Stimulated activated CD4-positive, alpha-beta T cell treated with anti-CD3 and anti-CD28 coated beads, Interleukin-15, amount 100 ng/mL, for 24 hours (primary cell): ENCODE measurements around the gene SGTB.
A peak's percentile ranks its signal among the peaks of the same experiment; 100 is the strongest.
"Not testable (repeated sequence)": the region's sequence is repeated elsewhere in the genome, so short reads cannot be mapped to it uniquely, and the experiment has no call there.

Experiments
- DNase-seq: peaks from one replicate; pipeline ENCODE4 v3.0.0-alpha.2; 2020

SGTB gene

DNA sequence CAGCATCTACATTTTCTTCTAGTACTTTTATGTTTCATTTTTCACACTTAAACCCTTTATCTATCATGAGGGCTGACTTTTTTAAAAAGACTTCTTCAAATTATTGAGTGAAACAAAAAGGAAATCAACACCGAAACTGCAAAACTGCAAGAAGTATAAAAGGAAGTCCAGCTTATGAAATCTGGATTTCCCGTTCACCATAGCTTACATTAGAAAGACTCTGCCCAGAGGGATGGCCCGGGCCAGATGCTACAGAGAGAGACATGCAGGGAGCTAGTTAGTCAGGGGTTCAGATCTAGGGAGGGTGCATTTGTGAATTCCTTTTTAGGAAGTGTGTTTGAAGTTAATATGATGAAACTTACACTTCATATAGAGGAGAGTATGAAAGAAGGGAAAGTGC is 10.1 kb upstream of the SGTB start:
- DNase-seq = not testable (repeated sequence)

DNA sequence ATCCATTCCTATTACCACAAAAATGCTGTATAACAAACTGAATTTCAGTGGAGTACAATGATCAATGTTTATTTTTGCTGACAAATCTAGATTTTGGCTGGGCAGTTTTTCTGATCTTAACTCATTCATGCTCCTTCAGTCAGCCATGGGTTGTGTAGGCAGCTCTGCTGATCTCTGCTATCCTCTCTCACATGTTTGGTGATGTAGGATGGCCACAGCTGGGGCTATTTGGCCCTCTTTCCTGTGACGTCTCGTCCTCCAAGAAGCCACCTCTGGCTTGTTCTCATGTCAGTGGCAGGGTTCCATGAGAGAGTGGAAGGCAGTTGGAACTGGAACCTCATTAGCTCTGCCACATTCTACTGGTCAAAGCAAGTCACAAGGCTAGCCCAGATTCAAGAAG is 9.0 kb upstream of the SGTB start:
- DNase-seq = no peak

DNA sequence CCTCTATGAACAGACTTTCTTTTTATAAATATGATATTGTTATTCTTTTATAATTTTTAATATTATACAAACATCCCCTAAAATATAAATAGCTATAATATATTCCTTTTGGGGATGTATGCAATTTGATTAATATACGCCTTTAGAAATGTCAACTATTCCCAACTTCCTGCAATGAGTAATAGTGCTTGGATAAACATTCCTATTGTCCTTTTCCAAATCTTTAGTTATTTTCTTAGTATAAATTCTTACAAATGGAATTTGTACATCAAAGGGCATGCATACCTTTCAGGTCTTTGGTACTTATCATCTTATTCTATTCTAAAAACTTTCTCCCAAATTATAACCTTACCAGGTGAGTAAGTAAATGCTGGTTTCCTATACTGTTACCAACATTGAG is 6.3 kb upstream of the SGTB start:
- no peak for DNase-seq

DNA sequence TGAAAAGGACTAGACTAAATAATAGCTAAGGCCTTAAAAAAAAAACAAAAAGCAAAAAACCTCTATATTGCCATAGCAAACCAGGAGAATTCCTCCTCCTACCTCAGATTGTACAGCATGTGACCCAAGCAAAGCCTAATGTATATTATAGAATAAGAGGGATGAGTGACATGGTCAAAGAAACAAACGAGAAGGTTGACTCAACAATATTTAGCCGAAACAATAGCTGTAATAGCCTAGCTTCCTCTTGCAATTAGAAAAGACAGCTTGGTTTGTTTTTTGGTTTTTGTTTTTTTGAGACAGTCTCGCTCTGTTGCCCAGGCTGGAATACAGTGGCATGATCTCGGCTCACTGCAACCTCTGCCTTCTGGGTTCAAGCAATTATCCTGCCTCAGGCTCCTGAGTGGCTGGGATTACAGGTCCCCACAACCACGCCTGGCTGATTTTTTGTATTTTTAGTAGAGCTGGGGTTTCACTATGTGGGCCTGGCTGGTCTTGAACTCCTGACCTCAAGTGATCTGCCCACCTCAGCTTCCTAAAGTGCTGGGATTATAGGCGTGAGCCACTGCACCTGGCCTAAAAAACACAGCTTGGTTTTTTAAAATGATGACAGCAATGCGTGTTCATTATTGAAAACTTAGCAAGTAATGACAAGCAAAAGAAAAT is 5.7 kb upstream of the SGTB start:
- DNase-seq = no peak

DNA sequence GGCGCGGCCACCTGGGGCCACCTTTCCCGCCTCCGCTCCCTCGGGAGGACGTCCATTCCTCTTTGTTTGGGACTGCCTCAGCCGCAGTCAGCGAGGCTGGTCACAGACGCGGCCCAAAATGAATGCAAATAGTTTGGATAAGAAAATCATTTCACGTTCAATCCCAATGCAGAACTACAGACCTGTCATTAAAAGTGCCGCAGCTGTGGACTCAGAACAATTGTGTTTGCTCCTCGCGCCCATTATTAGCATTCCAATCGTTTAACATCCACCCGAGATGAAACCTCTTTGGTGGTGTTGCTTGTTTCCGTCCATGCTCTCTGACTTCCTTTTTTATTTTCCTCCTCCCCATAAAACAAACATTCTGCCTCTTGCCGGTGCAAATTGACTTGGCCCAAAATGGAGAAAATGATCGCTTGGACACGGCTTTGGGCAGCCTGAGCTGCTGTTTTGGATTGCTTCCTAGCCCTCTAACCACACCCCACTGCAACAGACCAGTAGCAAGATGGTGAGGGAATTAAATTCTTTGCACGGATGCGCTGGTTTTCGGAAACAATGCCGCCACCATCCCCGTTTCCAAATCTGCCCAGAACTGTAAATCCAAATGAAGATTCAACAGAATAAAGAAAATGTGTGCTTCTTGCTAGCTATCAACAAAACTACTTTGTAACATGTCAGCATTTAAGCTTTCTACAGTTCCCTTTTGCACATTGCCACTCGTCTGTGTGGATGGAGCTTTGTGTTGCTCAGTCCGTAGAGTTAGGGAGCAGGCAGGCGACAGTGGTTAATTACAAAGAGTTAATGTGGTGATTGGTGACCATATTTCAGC is 880 bp upstream of the SGTB start:
- DNase-seq = peak; percentile 15

DNA sequence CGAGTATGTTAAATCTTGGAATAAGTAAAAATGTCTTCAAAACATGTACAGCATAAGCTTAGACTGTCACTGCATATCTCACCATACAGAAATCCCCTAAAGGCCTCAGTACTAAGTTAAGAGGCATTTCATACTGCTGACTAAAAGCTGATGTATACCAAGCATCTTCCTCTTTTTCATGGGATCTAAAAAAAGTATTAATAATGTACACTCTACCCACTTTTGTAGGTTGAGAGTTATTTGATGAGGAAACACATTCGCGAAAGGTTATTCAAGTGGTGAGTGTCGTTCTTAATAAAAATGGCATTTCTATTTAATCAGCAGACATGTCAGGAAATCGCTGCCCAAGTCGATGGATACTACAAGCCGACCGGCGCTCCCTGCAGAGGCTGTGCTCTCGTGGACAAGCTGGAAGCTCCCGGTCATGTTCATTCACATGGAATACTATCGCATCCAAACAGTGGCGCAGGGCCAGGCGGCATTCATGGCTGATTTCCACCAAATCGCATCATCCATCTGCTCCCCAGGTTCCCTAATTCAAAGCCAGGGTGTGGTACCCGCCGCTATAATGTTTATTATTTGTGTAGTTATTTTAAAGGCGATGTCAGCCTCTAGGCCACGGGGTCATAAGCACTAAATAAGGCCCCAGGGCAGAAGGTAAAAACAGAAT is 724 bp downstream of the SGTB start:
- DNase-seq = peak; percentile 36

DNA sequence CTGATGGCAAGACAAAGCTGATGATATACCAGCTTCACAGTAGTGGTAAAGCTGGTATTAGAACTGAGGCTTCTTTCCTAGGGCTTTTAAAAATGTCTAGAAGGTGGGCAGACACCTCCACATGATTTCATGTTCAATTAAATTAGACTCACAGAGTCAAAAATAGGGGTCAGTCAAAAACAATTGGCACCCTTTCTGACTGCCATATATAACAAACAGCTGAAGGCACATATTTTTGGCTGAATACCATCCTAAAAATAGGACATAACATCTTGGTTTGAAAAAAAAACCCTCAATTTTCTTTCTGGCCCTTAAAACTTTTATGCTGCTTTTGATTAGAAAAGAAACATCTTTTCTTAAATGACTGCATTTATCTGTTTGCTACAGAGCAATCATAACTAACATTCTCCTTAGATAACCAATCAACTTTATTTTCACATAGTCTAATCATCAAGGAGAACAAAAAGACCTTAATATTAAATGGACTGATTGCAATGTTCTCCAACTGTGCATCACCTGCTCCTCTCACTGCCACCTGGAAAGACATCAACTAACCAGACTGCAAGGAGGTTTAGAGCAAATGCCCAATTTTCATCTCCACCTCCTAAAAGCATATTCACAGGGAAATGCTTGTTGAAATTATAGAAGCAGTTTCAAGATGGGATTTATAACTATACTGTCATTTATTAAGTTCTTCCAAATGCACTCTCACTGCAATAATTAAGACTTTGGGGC is 3.2 kb downstream of the SGTB start:
- no peak for DNase-seq

DNA sequence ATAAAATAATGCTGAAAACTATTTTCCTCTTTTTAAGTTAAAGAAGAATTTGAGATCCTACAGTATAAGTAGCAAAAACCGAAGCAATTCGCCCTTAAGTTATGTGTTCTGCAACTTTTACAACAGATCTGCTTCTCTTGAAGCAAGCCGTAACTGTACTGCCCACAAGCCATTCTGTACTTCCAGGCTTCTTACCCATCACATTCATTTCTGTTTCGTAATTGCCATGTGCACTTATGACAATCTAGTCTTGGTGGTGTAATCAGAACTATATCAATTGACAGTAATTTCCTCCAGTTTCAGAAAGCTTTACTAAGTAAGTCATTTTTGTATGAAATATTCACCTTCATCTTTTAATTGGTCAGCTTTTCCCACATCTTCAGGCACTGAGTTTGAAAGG is 13.8 kb downstream of the SGTB start:
- DNase-seq = no peak

DNA sequence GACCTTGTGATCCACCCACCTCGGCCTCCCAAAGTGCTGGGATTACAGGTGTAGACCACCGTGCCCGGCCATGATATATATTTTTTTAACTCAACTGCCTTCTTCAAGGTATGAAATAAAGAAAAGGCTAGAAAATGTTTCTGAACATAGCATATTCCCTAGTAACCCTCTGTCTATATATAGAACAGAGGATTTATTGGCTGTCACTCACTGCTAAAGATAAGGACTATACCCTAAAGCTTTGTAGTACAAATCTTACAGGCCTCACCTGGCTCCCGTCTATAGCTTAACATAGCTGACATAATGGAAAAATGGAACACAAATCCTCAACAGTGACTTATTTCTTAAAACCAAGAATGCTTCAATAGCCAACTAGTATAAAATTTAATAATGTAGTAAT is 14.2 kb downstream of the SGTB start:
- no peak for DNase-seq

DNA sequence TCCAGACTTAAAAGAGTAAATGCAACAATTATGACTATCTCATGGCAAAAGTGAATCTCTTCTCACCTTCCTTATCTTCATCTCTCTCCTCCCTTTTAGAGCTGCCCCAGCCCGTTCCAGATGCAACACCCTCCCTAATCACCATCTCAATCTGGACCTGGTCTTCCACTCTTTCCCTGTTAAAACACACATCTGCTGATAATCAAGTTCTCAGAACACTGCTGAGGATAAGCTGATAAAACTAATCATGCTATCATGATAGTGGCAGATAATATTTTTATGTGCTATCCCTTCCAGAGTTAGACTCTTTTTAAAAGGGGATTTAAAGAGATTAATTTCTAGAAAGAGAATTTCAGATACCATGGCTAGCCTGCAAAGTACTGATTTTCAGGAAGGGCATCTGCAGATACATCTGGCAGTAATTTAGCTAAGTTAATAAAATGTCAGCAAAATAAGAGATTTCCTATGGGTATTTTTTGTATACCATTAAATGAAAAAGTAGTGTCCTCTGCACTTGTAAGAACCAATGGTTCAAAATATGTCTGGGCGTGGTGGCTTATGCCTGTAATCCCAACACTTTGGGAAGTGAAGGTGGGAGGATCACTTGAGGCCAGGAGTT is 17.2 kb downstream of the SGTB start:
- DNase-seq = no peak

DNA sequence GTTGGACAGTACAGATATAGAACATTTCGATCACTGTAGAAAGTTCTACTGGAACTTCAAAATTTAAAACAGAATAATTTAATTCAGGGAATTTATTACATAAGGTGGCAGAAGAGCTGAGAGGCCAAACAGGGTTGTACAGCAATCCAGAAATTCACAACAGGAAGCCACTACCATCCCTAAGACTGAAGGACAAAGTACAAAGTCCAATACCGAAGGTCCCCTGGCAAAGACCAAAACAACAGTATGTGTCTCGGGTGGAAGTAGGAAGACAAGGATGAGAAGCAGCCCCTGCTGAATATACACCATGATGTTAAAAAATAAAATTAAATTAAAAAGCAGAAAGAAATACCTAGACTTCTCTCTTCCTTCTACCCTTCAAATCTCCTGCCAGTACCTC is 19.9 kb downstream of the SGTB start:
- no peak for DNase-seq

DNA sequence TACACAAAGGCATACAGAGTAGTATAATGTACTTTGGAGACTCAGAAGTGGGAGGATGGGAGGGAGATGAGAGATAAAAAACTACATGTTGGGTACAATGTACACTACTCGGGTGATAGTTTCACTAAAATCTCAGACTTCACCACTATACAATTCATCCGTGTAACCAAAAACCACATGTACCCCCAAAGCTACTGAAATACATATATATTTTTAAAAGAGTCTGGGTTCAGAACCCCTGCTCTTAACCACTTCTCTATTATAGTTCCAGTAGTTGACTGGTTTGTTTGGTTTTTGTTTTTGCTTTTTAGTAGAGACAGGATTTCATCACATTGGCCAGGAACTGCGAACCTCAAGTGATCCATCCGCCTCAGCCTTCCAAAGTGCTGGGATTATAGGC is 22.6 kb downstream of the SGTB start:
- DNase-seq = no peak

DNA sequence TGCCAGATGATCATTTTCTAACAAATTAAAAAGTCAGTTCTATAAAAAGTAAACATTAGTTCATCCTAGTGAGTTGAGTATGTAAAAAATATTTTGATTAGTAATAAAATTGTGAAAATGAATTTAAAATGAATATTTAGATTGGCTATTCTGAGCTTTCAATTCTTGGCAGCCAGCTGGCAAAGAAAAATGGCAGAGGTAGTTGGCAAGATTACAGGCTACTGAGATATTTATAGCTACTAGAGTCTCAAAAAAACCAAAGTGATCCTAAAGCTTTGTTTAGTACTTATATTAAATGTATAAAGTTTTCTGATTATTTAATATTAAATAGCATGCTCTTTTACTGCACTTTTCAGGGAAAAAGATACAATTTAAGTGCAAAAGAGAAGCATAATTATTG is 25.0 kb downstream of the SGTB start:
- no peak for DNase-seq

DNA sequence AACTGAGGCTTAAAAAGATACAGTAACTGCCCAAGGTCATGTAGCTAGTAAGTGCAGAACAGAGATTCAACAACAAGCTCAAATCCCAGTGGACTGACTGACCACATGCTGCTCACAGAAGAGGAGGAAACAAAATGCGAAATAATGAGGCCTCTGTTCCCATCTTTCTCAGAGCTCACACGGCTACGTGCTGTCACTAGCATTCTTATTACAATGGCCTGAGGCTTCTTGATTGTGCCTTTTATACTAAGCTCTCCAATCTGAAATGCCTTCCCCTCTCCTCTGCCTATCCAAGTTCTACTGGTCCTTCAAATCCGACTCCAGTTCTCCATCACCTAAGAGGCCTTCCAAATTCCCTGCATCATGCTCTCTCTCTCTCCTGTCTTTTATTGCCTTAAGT is 26.0 kb downstream of the SGTB start:
- no peak for DNase-seq

DNA sequence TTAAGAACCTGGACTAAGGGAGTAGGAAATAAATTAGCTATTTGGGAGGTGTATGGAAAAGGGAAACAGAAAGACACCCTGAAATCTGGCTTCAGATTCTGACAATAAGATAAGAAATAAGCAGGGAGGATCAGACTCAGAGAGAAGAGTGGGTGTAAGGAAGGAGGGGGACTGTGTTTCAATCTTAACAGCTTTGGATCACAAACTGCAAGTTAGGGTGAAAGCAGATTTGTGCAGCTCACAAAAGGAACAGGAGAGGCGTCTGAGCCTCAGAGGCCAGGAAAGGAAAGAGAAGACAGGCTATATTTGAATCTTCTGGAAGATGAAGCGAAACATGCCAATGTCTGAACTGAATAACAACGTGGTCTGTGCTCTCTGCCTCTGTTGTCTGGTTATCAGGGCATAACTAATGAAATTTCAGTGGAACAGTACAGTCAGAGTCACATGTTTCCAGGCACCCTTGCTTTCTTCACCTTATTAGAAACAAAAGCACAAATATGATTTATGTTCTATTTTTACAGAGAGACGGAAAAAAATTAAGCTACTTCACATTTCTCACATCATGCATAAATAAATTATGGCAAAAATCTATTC is 26.6 kb downstream of the SGTB start:
- DNase-seq = no peak

DNA sequence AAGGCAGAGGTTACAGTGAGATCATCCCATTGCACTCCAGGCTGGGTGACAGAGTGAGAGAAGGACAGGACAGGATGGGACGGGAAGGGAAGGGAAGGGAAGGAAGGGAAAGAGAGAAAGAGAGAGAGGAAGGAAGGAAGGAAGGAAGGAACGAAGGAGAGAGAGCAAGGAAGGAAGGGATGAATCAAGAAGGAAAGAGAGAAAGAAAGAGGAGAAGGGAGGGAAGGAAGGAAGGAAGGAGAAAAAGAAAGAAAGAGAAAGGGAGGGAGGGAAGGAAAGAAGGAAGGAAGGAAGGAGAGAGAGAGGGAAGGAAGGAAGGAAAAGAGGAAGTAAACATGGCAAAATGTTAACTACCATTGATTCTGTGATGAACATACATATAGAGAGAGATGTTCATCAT is 28.8 kb downstream of the SGTB start:
- DNase-seq = no peak

DNA sequence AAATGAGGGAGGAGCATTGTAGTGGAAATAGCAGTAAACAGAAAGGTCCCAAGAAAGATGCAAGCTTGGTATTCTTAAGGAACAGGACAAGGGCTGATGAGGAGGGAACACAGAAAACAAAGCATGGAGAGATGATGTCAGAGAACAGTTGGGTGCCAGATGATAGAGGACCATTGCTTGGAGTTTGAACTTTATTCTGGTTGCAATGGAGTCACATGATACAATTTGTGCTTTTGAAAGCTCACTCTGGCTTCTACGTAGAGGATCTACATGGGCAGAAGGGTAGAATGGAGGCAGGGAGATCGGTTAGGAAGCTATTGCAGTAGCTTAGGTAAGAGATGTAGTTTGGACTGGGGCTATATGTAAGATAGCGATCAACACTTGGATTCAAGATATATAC is 39.8 kb downstream of the SGTB start:
- no peak for DNase-seq

DNA sequence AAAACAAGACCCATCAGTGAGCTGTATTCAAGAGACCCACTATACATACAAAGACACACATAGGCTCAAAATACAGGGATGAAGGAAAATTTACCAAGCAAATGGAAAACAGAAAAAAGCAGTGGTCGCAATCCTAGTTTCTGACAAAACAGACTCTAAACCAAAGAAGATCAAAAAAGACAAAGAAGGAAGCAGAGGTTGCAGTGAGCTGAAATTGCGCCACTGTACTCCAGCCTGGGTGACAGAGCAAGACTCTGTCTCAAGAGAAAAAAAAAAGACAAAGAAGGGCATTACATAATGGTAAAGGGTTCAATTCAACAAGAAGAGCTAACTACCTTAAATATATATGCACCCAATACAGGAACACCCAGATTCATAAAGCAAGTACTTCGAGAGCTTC is 45.9 kb downstream of the SGTB start:
- not testable (repeated sequence) for DNase-seq

DNA sequence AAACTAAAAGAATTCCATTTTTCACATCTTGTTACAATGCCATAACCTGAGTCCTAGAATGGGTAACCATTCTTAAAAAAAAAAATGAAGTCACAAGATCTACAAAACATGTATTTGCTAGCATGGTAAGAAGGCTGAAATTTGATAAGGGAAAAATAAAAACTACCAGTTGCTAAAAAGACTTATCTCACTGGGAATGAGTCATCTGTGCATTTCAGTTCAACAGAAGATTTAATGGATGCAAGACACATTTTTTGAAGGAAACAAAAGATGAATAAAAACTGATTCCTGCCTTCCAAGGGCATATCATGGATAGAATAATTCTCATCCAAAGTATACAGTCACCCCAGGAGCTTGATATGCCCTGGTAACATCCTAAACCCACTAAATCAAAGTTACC is 47.2 kb downstream of the SGTB start:
- DNase-seq = no peak

DNA sequence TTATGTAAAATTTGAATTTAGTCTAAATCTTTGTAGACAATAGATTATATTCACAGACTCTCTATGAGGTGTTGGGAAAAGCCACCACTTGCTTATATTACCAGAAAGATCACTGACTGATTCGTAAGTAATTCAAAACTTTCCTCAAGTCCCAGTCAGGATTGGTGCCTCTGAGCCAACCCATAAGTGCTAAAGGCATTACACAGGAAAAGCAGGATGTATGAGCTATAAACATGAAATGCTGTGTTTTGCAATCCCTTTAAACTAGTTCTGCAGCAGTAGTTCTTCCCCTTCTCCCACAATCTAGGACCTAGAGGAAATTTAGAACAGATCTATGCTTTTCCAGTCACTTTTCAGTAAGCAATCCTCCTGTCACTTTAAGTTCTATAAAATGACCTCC is 49.1 kb downstream of the SGTB start:
- no peak for DNase-seq

DNA sequence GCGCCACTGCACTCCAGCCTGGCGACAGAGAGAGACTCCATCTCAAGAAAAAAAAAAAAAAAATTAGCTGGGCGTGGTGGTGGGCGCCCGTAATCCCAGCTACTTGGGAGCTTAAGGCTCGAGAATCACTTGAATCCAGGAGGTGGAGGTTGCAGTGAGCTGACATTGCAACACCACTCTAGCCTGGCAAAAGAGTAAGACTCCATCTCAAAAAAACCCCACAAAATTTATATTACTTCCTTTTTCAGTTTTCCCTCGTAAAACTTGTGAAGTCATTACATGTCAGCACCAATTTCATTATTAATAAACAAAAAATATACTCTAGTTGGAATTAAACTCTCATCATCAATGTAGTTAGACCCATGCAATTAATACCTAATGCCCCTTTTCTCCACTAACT is 53.2 kb downstream of the SGTB start:
- DNase-seq = no peak

DNA sequence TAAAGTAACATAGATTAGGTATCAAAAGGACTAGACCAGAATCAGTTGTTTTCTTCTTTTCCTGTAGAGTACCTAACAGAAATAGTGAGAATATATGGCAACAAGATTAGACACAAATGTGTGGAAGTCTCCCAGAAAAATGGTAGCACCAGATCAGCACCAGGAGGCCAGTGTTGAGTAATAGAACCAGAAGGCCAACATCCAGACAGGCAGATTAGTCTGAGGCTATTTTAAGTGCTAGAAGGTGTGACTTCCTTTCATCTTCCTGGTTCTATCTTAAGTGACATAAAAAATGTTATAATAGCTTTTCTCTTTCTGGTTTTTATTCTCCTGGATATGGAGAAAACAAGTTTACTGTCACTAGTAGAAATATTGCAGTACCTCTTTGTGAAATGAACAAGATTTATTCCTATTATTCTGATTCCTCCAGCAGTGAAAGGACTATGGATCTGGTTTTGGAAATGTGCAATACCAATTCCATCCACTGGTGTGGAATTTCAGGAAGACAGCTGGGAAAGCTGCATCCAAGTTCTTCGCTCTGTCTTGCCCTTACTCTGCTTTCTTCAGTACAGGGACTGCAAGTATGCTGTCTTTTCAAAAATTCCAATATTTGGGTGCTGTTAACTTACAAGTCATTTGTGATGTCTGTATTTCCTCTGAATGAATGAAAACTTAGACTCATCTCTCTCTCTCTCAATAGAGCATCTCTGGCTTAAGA is 57.9 kb downstream of the SGTB start:
- DNase-seq = no peak
